HG03342 (cell line): ENCODE measurements around the gene NPM3.
"Not testable (repeated sequence)": the region's sequence is repeated elsewhere in the genome, so short reads cannot be mapped to it uniquely, and the experiment has no call there.

Source experiments
- ATAC-seq: cut with Tn5 transposase; IDR thresholded peaks from one replicate; pipeline ENCODE4 v1.9.1; 2021; ENCODE audit warnings: mild to moderate bottlenecking, moderate library complexity; ENCODE audit not compliant: unreplicated experiment

The NPM3 gene

GRCh38 chr10:101812606-101813005 lies 29.4 kb upstream of the NPM3 start:
- no peak for ATAC-seq

- ATAC-seq, result no peak
Observed at GRCh38 chr10:101807158-101807557, 23.9 kb upstream of the NPM3 start.

DNA sequence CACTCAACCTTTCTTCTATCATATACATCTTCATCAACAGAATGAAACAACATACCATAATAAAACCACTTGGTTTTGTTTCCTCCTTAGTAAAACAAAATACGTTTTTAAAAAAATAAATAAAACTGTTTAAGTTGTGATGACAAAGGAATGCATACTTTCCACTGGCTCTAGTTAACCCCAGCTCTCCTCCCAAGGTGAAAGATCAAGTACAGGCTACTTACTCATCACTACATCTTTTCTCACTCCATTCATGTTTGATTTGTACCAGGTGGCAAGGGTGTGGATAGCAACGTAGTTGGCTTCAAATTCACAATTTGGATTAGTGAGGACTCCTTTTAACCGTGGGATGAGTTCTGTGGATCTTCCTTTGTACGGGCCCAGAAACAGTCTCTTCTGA lies 20.3 kb upstream of the NPM3 start:
- no peak for ATAC-seq

DNA sequence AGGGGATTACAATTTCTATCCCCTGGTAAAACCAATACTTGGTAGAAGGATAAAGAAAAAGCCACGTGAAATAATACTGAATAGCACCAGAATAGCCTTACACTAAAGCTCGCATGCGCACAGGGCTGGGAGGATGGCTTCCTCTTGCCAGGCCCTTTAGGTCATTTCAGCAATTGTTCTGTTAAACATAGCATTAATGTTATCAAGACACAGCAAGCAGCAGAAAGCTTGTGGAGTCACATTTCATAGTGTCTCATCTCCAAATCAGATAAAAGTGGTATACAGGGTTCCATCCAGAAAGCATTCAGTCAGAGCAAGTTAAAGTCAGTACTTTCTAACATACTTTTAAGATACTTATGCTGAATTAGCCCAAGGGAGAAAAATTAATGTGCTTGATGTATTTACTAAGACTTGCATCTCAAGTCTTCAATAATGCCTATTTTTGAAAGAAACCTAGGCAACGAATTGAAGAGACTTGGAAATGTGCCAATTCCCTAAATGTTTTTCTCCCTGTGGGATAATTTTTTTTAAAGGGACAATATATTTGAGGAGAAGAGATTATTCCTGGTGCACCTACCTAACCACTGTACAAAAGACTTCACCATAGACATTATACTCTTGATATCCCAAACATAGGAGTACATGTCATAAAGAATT lies 14.3 kb upstream of the NPM3 start:
- ATAC-seq, result no peak

GRCh38 chr10:101793526-101793925 lies 10.3 kb upstream of the NPM3 start:
- ATAC-seq, result no peak

- no peak for ATAC-seq
Observed at GRCh38 chr10:101789686-101790085, 6.4 kb upstream of the NPM3 start.

- not testable (repeated sequence) for ATAC-seq
Observed at GRCh38 chr10:101789231-101789630, 6.0 kb upstream of the NPM3 start.

DNA sequence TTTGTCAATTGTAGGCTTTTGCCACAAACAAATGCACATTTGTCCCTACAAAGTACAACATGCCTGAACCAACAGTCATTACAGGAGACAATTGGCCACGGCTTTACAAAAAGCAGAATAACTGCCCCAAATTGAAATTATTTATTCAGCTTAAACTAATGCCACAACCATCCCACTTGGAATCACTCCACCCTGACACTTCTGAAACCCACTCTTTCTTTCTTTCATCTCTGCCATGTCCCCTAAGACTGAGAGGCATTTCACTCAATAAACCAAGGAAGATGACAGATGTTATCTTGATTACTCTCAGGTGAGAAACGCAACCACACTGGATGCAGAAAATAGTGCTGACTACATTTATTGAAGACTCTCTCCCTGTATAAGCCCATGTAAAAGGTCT lies 2.6 kb upstream of the NPM3 start:
- no peak for ATAC-seq

GRCh38 chr10:101784558-101784957 lies 1.3 kb upstream of the NPM3 start:
- ATAC-seq, result no peak

DNA sequence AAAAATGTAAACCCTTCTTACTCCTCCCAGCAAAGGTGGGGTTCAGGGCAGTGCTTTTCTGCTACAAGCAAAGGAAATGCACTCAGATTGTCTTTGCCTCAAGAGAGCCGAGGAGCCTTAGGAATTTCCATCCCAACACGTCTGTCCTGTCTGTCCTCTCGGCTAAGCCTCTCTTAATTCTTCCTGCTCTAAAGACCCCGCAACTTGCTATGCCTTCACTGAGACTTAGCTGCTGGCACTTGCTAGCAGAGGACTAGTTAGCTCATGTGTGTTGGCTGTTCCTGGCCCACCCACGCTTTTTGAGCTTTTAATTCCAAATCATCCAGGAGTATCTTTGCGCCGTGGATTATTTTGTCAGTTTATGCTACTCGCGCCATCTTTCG lies 481 bp upstream of the NPM3 start:
- no peak for ATAC-seq

GRCh38 chr10:101781984-101782810 lies 1.0 kb downstream of the NPM3 start:
- ATAC-seq, result no peak

DNA sequence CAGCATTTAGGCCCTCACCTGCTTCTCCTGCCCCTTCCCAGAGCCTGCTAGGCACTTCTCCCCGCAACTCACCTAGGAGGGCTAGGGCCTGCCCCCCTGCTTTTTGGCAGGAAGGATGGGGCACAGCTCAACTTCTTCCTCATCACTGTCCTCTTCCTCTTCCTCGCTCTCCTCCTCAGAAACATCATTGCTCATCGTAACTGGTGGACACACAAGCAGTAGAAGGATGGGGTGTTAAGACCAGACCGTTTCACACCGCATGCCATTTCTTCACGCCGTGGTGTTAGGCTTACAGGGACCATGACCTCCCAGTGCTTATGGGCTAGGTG lies 1.6 kb downstream of the NPM3 start:
- no peak for ATAC-seq

DNA sequence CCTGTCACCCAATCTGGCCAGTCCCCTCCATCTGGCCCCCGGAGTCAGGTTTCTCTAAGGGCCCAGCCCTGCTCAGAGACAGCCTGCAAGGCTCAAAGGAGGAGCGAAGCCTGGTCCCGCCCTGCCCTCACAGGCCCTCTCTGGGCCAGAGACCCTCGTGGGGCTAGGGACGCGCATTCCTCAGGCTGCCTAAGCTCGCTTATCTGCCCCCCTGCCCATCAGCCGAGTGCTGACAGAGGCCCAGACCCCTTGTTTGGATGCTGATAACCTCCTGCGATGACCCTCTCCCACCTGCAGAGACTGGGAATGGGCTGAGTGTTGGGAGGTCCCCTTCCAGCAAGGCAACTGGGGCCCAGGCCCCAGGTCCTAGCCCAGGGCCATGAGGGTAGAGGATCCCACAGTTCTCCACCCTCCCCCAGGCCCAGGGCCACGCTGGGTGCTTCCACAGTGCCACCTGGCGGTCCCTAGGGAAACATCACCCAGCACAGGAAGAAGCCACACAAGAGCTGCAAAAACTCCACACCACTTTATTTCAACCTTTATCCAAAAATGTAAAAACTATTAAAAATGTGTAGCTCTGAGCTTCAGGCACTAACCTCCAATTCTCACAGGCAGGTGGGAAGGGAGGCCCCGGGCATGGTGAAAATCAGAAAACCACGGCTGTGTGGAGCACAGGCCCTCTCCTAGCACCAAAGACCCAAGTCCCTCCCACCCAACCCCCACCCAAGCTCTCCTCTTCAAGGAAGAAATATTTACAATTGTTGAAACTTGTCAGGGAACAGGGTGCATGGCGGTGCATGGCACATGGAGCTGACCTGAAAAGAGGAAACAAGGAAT lies 2.2 kb downstream of the NPM3 start:
- ATAC-seq, result no peak

DNA sequence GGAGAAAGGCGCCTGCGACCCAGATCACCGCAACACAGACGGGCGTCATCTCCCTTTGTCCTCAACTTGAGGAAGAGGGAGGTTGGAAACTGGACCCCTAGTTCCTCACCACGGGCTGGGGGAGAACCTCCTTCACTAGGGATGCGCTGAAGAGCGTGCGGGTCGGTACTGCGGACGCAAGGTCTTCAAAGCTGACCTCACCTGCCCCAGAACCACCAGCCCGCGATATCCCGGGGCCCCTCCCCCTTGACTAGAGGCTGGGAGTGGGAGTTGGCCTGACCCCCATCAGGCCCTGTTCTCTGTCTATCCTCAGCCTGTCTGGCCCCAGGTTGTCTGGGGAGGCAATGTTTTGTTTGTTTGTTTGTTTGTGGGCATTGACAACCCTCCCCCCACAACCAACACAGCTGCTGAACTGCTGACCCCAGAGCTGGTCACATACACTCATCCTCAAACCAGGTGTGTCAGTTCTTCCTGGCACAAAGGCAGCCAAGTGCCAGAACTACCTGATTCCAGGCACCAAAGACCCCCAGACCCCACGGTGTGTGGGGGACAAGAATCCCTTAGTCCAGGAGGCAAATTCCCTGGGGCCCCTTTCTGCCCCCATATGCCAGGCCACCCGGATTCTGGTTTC lies 2.9 kb downstream of the NPM3 start:
- ATAC-seq, result no peak

GRCh38 chr10:101779544-101780186 lies 3.6 kb downstream of the NPM3 start:
- no peak for ATAC-seq

DNA sequence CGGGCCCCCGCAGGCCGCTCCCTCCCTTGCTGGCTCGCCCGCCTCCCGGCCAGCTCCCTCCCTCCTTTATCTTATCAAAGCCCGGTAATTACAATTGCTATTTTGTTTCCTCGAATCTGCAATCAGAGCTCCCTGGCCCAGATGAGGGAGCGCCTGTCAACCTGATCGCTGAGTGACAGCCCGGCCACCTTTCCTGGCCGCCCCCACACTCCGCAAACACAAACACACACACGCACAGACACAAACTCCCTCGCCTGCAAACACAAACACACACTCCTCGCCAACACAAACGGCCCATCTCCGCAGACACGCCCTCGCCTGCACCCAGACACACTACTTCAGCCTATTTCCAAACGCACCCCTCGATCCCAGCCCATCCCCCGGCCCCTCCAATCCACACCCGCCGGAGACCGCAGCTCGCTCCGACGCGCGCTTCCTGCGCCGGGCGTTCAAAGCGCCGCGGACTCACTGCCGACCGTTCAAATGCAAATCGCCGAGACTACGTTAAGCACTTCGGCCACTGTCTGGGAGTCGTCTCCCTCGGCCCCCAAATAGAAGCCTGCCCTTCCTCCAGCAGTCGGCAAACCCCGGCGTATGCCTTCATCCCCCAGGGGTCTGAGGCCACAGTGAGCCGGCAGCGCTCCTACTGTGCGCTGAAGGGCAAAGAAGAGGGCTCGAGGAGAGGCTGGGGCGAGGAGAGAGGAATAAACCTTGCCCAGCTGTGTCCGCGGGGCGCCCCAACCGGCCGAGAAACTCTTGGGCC lies 4.3 kb downstream of the NPM3 start:
- no peak for ATAC-seq

GRCh38 chr10:101778151-101778780 lies 5.0 kb downstream of the NPM3 start:
- no peak for ATAC-seq

DNA sequence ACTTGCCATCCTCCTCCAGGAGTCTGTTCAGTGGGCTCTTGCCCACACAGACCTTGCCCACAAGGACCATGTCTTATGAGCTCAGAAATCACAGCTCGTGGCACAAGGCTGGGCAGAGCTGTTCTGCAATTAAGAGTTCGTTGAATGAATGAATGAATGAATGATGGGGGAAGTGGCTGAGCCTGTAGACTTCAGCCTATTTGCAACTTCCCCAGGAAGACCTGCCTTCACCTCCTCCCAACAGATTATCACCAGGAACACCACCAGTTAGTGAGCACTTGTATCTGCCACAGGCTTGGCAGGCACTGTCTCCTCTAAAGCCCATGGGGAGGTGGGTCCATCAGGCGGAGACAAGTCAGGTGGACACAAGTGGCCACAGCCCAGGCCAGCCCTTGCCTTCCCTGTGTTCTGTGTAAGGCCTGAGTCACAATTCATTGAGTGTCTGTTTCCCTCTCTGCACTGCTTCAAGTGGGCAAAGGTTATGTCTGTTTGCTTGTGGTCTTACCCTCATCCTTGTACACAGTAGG lies 5.6 kb downstream of the NPM3 start:
- no peak for ATAC-seq

- ATAC-seq, result no peak
Observed at GRCh38 chr10:101776161-101776817, 7.0 kb downstream of the NPM3 start.
